ENCODE results near the gene RIT1.

- no peak for TF ChIP-seq POLR2A (IDR thresholded peaks at IDR 0.05)
- TF ChIP-seq CTCF (IDR thresholded peaks at IDR 0.05 in 4 of 5, conservative IDR thresholded peaks at IDR 0.05 in 1 of 5): no peak
Measured at GRCh38 chr1:155882235-155882634, 28.9 kb downstream of the RIT1 start.
